GM08714 (cell line): ENCODE results near the gene NPTX2.

Experiments used
- H3K4me3 ChIP-seq: fragments of 200-500 bp; sonication (Bioruptor generic); 2 replicates; pipeline ENCODE4 v1.5.1; 2014; ENCODE audit warnings: mild to moderate bottlenecking, low read length, inconsistent platforms
- ZNF274 ChIP-seq: IDR thresholded peaks from 2 replicates; pipeline ENCODE4 v1.6.1; 2012; ENCODE audit warnings: mild to moderate bottlenecking, low read depth, low read length

The NPTX2 gene

GRCh38 chr7:98653601-98654310 lies 36.7 kb downstream of the NPTX2 start:
- TF ChIP-seq ZNF274 = no peak
- H3K4me3 ChIP-seq = no peak overlapping the region

GRCh38 chr7:98654524-98655272 lies 37.6 kb downstream of the NPTX2 start:
- H3K4me3 ChIP-seq = no peak overlapping the region
- no peak for TF ChIP-seq ZNF274

GRCh38 chr7:98655611-98656010 lies 38.5 kb downstream of the NPTX2 start:
- H3K4me3 ChIP-seq = no peak overlapping the region
- no peak for TF ChIP-seq ZNF274

- H3K4me3 ChIP-seq = no peak overlapping the region
- TF ChIP-seq ZNF274 = no peak
These were observed 39.8 kb downstream of the NPTX2 start for GRCh38 chr7:98656899-98657298.

GRCh38 chr7:98657736-98658135 lies 40.7 kb downstream of the NPTX2 start:
- H3K4me3 ChIP-seq = no peak overlapping the region
- TF ChIP-seq ZNF274 = no peak

GRCh38 chr7:98659756-98660155 lies 42.7 kb downstream of the NPTX2 start:
- H3K4me3 ChIP-seq = no peak overlapping the region
- no peak for TF ChIP-seq ZNF274

- TF ChIP-seq ZNF274 = no peak
- H3K4me3 ChIP-seq = no peak overlapping the region
These were observed 44.5 kb downstream of the NPTX2 start for GRCh38 chr7:98661607-98662006.

- TF ChIP-seq ZNF274 = no peak
- no peak overlapping the region for H3K4me3 ChIP-seq
These were observed 45.2 kb downstream of the NPTX2 start for GRCh38 chr7:98662289-98662688.

- no peak for TF ChIP-seq ZNF274
- no peak overlapping the region for H3K4me3 ChIP-seq
These were observed 47.8 kb downstream of the NPTX2 start for GRCh38 chr7:98664882-98665281.

- no peak for TF ChIP-seq ZNF274
These were observed 51.2 kb downstream of the NPTX2 start for GRCh38 chr7:98668255-98668654.

GRCh38 chr7:98669329-98670000 lies 52.4 kb downstream of the NPTX2 start:
- no peak overlapping the region for H3K4me3 ChIP-seq
- no peak for TF ChIP-seq ZNF274

More at GRCh38 chr7:98668255-98668654, 51.2 kb downstream of the NPTX2 start:
- H3K4me3 ChIP-seq = no peak overlapping the region

GRCh38 chr7:98670186-98670585 lies 53.1 kb downstream of the NPTX2 start:
- no peak for TF ChIP-seq ZNF274
- no peak overlapping the region for H3K4me3 ChIP-seq

GRCh38 chr7:98671733-98672331 lies 54.7 kb downstream of the NPTX2 start:
- TF ChIP-seq ZNF274 = no peak
- H3K4me3 ChIP-seq = no peak overlapping the region

- no peak overlapping the region for H3K4me3 ChIP-seq
- TF ChIP-seq ZNF274 = no peak
These were observed 57.4 kb downstream of the NPTX2 start for GRCh38 chr7:98674461-98674860.
